ENCODE measurements around the gene JPH3.
"Not testable (repeated sequence)": the region's sequence is repeated elsewhere in the genome, so short reads cannot be mapped to it uniquely, and the experiment has no call there.

JPH3 gene

DNA sequence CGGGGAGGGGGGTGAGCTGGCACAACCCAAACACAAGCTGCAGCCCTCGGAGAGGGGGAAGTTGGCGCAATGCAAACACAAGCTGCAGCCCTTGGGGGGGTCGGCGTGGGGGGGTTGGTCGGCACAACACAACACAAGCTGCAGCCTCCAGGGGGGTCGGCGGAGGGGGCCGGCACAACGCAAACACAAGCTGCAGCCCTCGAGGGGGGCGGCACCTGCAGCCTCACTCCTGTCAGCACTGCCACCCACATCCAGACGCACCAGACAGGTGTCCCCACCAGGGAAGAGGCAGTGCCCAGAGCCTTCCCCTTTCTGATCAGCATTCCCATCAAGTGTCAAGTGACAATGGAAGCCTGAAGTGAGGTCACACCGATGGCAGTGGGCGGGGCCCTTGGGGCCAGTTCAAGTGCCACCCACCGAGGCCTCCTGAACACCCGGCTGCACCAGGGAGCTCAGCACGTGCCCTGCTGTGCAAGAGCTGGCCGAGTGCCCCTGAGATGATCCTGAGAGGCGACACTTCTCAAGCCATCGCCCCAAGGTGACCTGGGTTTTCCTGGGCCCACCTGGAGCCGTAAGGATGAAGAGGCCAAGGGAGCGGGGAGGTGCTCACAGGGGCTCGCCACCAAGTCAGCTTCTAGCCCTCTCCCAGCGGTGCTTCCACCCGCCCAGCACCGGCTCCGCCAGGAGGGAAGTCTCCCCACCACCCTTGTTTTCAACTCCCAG, 104.1 kb downstream of the JPH3 start:
- Histone ChIP-seq H3K4me3 (ENCODE audit: low read length) (no peak overlapping the region), H3K9ac (ENCODE audit: low read length) (no peak overlapping the region), H3K9me3 (ENCODE audit: control insufficient read depth, low read depth, low read length) (no peaks in the 10 kb centered on the region), H3K4me1 (ENCODE audit: control insufficient read depth, low read depth, low read length) (peaks cover 7% of the 10 kb centered on the region), H3K36me3 (ENCODE audit: control insufficient read depth, low read depth, low read length) (peaks cover 35% of the 10 kb centered on the region), H3K27me3 (ENCODE audit: control insufficient read depth, insufficient read depth, low read length) (no peaks in the 10 kb centered on the region), H3K27ac (ENCODE audit: low read length) (no peak overlapping the region)

DNA sequence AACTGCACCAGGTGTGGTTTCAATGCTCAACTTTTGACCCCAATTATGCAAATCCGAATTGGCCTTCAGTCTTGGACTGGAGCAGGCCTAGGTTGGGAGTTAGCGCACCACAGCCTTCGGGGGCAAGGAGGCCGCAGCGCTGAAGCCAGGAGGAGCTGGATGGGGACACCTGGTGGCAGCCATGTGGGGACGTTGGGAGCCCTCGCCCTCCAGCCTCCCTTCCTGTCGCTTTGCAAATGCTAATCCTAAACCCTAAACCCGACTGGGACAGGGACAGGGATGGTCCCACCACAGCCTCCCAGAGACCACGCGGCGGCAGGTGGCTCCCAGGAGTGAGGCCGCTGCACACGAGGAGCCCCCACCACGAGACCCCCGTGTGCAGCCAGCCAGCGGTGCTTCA, 104.8 kb downstream of the JPH3 start:
- peaks cover 7% of the 10 kb centered on the region for H3K4me1 ChIP-seq (ENCODE audit: control insufficient read depth, low read depth, low read length)
- H3K4me3 ChIP-seq (ENCODE audit: low read length), result no peak overlapping the region
- H3K9ac ChIP-seq (ENCODE audit: low read length), result no peak overlapping the region
- no peaks in the 10 kb centered on the region for H3K9me3 ChIP-seq (ENCODE audit: control insufficient read depth, low read depth, low read length)
- H3K27me3 ChIP-seq (ENCODE audit: control insufficient read depth, insufficient read depth, low read length), result no peaks in the 10 kb centered on the region
- no peak overlapping the region for H3K27ac ChIP-seq (ENCODE audit: low read length)
- H3K36me3 ChIP-seq (ENCODE audit: control insufficient read depth, low read depth, low read length), result peaks cover 37% of the 10 kb centered on the region

DNA sequence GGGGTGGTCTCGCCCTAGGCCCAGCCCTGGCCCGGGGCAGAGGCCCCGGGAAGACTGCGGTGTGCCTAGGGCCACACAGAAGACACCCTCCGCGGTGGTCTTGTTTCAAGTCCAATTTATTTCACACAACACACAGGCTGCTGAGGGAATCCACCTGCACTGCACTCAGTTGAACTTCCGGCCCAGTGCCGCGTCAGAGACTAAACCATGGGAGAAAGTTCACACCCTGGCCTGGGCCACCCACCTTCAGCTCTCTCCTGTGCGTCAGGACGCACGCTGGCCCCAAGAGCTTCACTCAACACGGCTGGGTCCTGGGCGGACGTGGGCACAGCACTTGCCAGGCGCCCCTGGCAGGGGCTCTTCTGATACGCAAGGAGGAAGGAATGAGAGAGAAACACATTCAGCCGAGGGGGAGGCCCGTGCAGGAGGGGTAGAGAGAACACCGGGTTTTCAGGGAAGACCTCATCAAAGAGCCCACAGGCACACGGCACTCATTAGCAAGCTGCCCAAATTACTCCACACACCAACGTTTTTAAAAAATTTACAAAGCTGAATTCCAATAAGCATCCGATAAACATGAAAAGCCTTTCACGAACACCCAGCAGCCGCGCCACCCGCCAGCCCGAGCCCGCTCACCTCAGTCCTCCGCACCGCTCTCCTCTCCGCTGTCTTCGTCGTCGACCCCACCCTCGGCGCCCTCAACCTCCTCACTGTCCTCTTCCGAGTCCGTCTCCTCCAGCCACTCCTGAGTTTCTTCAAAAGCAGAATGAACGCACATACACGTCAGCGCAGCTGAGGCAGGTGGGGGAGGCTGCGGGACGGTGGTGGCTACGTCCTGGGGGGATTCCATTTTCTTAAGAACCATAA, 105.6 kb downstream of the JPH3 start:
- H3K27ac ChIP-seq (ENCODE audit: low read length), result no peak overlapping the region
- H3K9ac ChIP-seq (ENCODE audit: low read length), result no peak overlapping the region
- H3K27me3 ChIP-seq (ENCODE audit: control insufficient read depth, insufficient read depth, low read length), result no peaks in the 10 kb centered on the region
- H3K9me3 ChIP-seq (ENCODE audit: control insufficient read depth, low read depth, low read length), result no peaks in the 10 kb centered on the region
- peaks cover 7% of the 10 kb centered on the region for H3K4me1 ChIP-seq (ENCODE audit: control insufficient read depth, low read depth, low read length)
- H3K4me3 ChIP-seq (ENCODE audit: low read length), result no peak overlapping the region
- peaks cover 32% of the 10 kb centered on the region for H3K36me3 ChIP-seq (ENCODE audit: control insufficient read depth, low read depth, low read length)

DNA sequence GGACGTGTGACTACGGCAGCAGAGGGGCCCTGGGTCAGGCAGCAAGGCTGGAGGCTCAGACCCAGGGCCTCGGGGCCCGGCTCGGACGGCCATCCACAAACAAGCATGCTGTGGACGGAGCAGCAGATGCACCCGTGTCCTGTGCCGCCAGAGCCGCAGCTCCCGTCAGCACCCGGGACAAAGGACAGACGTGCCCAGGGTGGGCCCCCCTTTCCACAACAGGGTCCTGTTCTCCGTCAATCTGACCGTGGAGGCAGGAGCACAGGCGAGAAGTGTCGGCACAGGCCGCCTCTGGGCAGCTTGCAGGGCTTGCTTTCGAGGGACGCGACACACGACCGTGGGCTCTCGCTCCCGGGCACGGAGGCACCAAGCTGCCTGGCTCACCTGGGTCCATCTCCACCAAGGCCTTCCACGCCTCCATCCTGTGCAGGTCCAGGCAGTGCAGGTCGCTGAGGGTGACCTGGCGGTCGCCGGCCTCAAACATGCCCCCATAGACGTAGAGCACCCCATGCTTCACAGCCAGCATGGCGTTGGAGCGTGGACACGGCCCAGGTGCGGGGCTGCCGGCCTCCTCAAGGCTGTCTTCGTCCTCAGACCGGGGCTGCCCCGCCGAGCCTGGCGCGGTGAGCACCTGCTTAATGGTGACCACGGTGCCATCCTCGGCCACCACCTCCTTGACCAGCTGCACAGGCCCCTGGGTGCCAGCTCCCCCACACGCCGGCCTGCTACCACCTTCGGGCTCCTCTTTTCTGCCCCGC, 106.8 kb downstream of the JPH3 start:
- Histone ChIP-seq H3K4me3 (ENCODE audit: low read length) (no peak overlapping the region), H3K9me3 (ENCODE audit: control insufficient read depth, low read depth, low read length) (no peaks in the 10 kb centered on the region), H3K4me1 (ENCODE audit: control insufficient read depth, low read depth, low read length) (peaks cover 7% of the 10 kb centered on the region), H3K36me3 (ENCODE audit: control insufficient read depth, low read depth, low read length) (peaks cover 32% of the 10 kb centered on the region), H3K27me3 (ENCODE audit: control insufficient read depth, insufficient read depth, low read length) (no peaks in the 10 kb centered on the region), H3K9ac (ENCODE audit: low read length) (no peak overlapping the region), H3K27ac (ENCODE audit: low read length) (no peak overlapping the region)

DNA sequence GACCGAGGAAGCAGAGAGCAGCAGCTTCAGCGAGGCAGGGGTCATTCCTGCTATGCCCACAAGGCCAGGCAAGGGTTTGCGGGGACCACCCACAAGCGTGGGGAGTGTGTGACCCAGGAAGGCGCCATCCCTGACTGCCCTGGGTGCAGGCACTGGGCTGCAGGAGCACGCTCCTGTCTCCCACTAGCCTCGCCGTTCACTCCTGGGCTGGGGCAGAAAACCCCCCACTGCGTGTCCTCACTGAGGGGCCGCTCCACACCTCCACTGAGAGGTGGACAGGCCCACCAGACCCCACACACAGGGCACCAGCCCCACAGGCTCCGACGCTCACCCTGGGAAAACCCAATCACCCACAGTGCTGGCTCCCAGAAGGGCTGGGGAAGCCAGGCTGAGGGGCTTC, 107.4 kb downstream of the JPH3 start:
- Histone ChIP-seq H3K27ac (ENCODE audit: low read length) (no peak overlapping the region), H3K36me3 (ENCODE audit: control insufficient read depth, low read depth, low read length) (peaks cover 36% of the 10 kb centered on the region), H3K4me1 (ENCODE audit: control insufficient read depth, low read depth, low read length) (peaks cover 7% of the 10 kb centered on the region), H3K27me3 (ENCODE audit: control insufficient read depth, insufficient read depth, low read length) (no peaks in the 10 kb centered on the region), H3K9ac (ENCODE audit: low read length) (no peak overlapping the region), H3K9me3 (ENCODE audit: control insufficient read depth, low read depth, low read length) (no peaks in the 10 kb centered on the region), H3K4me3 (ENCODE audit: low read length) (no peak overlapping the region)

DNA sequence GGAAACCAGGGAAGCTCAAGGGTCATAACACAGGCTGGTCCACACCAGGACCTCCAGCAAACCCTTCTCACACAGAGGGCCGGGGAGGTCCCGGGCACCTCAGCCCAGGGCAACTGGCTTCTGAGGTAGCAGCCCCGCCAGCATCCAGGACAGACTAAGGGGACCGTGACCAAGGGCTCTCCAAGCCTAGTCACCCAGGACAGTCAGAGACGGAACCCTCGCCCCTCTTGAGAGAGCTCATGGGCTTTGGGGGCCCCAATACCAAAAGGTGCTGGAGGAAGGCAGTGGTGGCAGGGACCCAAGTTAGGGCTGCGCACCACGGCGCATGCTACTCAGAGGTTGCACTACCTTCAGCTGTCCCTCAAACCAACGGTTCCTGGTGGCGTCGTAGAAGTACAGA, 108.6 kb downstream of the JPH3 start:
- Histone ChIP-seq H3K27me3 (ENCODE audit: control insufficient read depth, insufficient read depth, low read length) (no peaks in the 10 kb centered on the region), H3K4me3 (ENCODE audit: low read length) (no peak overlapping the region), H3K9me3 (ENCODE audit: control insufficient read depth, low read depth, low read length) (no peaks in the 10 kb centered on the region), H3K4me1 (ENCODE audit: control insufficient read depth, low read depth, low read length) (peaks cover 7% of the 10 kb centered on the region), H3K27ac (ENCODE audit: low read length) (no peak overlapping the region), H3K36me3 (ENCODE audit: control insufficient read depth, low read depth, low read length) (peaks cover 39% of the 10 kb centered on the region), H3K9ac (ENCODE audit: low read length) (no peak overlapping the region)

DNA sequence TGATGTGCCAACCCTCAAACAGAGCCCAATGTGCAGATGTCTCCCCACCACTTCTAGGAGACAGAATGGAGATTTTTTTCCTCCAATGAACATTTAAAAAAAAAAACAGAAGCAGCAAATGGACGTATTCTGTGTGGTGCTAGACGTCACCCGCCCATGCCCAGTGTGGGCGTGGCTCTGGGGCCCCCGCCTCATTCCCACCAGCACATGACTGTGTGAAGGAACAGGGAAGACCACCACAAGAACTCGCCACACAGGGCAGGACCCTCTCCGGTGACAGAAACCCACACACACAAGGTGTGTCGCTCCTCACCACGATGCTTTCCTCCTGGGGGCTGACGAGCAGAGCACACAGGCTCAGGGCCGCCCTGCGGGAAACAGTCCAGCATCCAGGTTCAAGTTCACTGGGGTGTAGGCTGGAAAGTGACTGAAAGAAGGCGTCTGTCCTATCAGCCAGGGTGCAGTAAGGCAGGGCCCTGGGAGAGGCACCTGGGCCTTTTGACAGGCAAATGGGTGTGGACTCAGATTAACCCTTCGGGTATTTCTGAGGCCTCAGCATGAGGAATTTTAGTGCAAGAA, 110.0 kb downstream of the JPH3 start:
- peaks cover 40% of the 10 kb centered on the region for H3K36me3 ChIP-seq (ENCODE audit: control insufficient read depth, low read depth, low read length)
- no peaks in the 10 kb centered on the region for H3K27me3 ChIP-seq (ENCODE audit: control insufficient read depth, insufficient read depth, low read length)
- H3K4me3 ChIP-seq (ENCODE audit: low read length), result no peak overlapping the region
- H3K27ac ChIP-seq (ENCODE audit: low read length), result no peak overlapping the region
- no peaks in the 10 kb centered on the region for H3K9me3 ChIP-seq (ENCODE audit: control insufficient read depth, low read depth, low read length)
- H3K4me1 ChIP-seq (ENCODE audit: control insufficient read depth, low read depth, low read length), result no peaks in the 10 kb centered on the region
- H3K9ac ChIP-seq (ENCODE audit: low read length), result no peak overlapping the region

DNA sequence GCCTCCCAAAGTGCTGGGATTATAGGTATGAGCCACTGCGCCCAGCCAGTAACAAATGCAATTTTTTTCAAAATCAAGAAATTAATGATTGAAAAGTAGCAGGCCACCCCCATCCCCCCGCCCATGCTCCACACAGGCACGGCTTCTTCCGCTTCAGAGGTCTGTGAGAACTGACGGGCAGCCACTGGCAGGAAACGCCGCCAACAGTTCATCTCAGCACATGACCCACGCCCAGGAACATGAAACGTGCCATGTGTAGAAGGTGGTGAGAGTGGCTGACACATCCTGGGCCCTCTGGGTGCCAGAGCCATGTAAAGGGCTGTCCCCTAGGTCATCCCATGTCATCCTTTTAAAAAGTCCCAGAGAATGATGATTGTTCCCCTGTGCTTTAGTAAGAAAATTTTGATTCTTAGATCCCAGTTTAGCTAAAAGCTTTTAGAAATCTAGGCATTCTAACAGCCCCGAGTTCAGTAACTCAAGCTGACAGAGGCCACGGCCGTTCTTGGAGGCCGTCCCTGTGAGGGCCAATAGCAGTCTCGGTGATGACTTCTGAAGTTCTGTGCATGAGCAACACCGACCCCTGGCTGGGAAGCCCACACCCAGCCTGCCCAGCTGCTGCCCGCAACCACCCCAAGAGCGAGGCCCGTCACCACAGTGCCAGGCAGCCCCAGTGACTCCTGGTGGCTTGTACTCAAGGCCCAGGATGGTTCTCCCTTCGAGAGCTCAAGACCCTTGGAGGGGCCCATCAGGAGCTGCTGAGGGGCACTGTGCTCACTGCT, 111.3 kb downstream of the JPH3 start:
- no peaks in the 10 kb centered on the region for H3K4me1 ChIP-seq (ENCODE audit: control insufficient read depth, low read depth, low read length)
- H3K27me3 ChIP-seq (ENCODE audit: control insufficient read depth, insufficient read depth, low read length), result no peaks in the 10 kb centered on the region
- no peak overlapping the region for H3K27ac ChIP-seq (ENCODE audit: low read length)
- H3K36me3 ChIP-seq (ENCODE audit: control insufficient read depth, low read depth, low read length), result peaks cover 34% of the 10 kb centered on the region
- H3K9ac ChIP-seq (ENCODE audit: low read length), result no peak overlapping the region
- no peak overlapping the region for H3K4me3 ChIP-seq (ENCODE audit: low read length)
- no peaks in the 10 kb centered on the region for H3K9me3 ChIP-seq (ENCODE audit: control insufficient read depth, low read depth, low read length)

DNA sequence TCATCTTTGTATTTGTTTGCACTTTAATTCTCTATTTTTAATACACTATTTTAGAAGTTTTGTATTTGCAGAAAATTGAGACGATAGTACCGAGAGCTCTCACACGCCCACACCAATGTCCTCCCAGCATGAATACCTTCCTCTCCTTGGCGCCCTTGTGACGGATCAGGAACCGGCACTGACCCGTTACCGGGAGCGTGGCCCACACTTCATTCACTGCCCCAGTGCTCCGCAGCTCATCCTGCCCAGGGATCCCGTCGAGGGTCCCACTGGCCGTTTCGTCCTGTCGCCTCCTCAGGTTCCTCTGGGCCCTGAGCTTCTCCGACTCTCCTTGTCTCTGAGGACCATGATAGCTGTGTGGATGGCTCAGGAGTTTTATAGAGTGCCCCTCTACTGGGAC, 112.9 kb downstream of the JPH3 start:
- no peak overlapping the region for H3K27ac ChIP-seq (ENCODE audit: low read length)
- H3K4me3 ChIP-seq (ENCODE audit: low read length), result no peak overlapping the region
- H3K27me3 ChIP-seq (ENCODE audit: control insufficient read depth, insufficient read depth, low read length), result no peaks in the 10 kb centered on the region
- no peaks in the 10 kb centered on the region for H3K4me1 ChIP-seq (ENCODE audit: control insufficient read depth, low read depth, low read length)
- H3K9ac ChIP-seq (ENCODE audit: low read length), result no peak overlapping the region
- H3K9me3 ChIP-seq (ENCODE audit: control insufficient read depth, low read depth, low read length), result no peaks in the 10 kb centered on the region
- H3K36me3 ChIP-seq (ENCODE audit: control insufficient read depth, low read depth, low read length), result peaks cover 24% of the 10 kb centered on the region

DNA sequence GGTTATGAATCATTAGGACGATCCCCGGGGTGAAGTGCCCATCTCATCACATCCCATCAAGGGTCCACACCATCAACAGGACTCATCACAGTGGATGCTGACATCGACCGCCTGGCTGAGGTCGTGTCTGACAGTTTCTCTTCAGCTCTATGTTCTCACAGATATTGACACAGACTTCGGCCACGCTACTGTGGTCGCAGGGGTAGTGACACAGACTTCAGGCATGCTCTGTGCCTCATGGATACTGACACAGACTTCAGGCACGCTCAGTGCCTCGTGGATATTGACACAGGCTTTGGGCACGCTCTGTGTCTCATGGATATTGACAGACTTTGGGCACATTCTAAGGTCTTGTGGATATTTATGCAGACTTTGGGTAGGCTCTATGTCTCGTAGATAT, 113.3 kb downstream of the JPH3 start:
- no peaks in the 10 kb centered on the region for H3K9me3 ChIP-seq (ENCODE audit: control insufficient read depth, low read depth, low read length)
- no peak overlapping the region for H3K27ac ChIP-seq (ENCODE audit: low read length)
- no peaks in the 10 kb centered on the region for H3K27me3 ChIP-seq (ENCODE audit: control insufficient read depth, insufficient read depth, low read length)
- peaks cover 22% of the 10 kb centered on the region for H3K36me3 ChIP-seq (ENCODE audit: control insufficient read depth, low read depth, low read length)
- no peaks in the 10 kb centered on the region for H3K4me1 ChIP-seq (ENCODE audit: control insufficient read depth, low read depth, low read length)
- no peak overlapping the region for H3K9ac ChIP-seq (ENCODE audit: low read length)
- no peak overlapping the region for H3K4me3 ChIP-seq (ENCODE audit: low read length)

DNA sequence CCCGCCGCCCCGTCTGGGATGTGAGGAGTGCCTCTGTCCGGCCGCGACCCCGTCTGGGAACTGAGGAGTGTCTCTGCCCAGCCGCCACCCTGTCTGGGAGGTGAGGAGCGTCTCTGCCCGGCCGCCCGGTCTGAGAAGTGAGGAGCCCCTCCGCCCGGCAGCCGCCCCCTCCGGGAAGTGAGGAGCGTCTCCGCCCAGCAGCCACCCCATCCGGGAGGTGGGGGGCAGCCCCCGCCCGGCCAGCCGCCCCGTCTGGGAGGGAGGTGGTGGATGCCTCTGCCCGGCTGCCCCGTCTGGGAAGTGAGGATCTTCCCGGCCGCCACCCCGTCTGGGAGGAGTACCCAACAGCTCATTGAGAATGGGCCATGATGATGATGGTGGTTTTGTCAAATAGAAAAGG, 116.5 kb downstream of the JPH3 start:
- H3K36me3 ChIP-seq (ENCODE audit: control insufficient read depth, low read depth, low read length), result peaks cover 29% of the 10 kb centered on the region
- not testable (repeated sequence) for H3K27ac ChIP-seq (ENCODE audit: low read length); H3K4me3 ChIP-seq (ENCODE audit: low read length); H3K4me1 ChIP-seq (ENCODE audit: control insufficient read depth, low read depth, low read length); H3K9me3 ChIP-seq (ENCODE audit: control insufficient read depth, low read depth, low read length); H3K9ac ChIP-seq (ENCODE audit: low read length); H3K27me3 ChIP-seq (ENCODE audit: control insufficient read depth, insufficient read depth, low read length)
